HCT116 (cell line): ENCODE results near the gene MYO1E.

Experiments used
- CTCF ChIP-seq, 3 experiments: fragments of 200-600 bp in 1 of 3; sonication (generic) in 1 of 3; IDR thresholded peaks in 2 of 3; conservative IDR thresholded peaks in 1 of 3; 2 replicates each; pipeline ENCODE4 v1.5.1; 2012 to 2017; ENCODE audit warnings: low read depth in 2 of 3, low read length in 2 of 3, antibody characterized with exemption in 1 of 3, borderline replicate concordance in 1 of 3, control low read depth in 1 of 3, mild to moderate bottlenecking in 1 of 3, mixed read lengths in 1 of 3, mixed run types in 1 of 3, moderate library complexity in 1 of 3; ENCODE audit not compliant: insufficient read depth in 1 of 3
- EZH2 ChIP-seq: fragments of 200-600 bp; sonication (generic); IDR thresholded peaks from 2 replicates; pipeline ENCODE4 v1.6.1; 2017; ENCODE audit warnings: antibody characterized with exemption, mixed run types
- EZH2phosphoT487 ChIP-seq: fragments of 200-600 bp; IDR thresholded peaks from 2 replicates; pipeline ENCODE4 v1.6.1; 2018; ENCODE audit warnings: antibody characterized with exemption, borderline replicate concordance
- POLR2A ChIP-seq: IDR thresholded peaks from 2 replicates; pipeline ENCODE4 v1.7.0; 2011; ENCODE audit warnings: borderline replicate concordance; ENCODE audit not compliant: insufficient read depth, insufficient read length; ENCODE audit errors: extremely low read depth
- POLR2AphosphoS5 ChIP-seq: IDR thresholded peaks from 2 replicates; pipeline ENCODE4 v1.6.1; 2011; ENCODE audit warnings: mild to moderate bottlenecking, low read depth, low read length, moderate library complexity
- YY1 ChIP-seq: IDR thresholded peaks from 2 replicates; pipeline ENCODE4 v1.6.1; 2011; ENCODE audit warnings: low read length, low read depth, moderate library complexity, mild to moderate bottlenecking; ENCODE audit not compliant: insufficient replicate concordance; ENCODE audit errors: extremely low read depth
- ZBTB33 ChIP-seq: IDR thresholded peaks from 2 replicates; pipeline ENCODE4 v1.6.1; 2011; ENCODE audit warnings: mild to moderate bottlenecking, low read length, moderate library complexity; ENCODE audit not compliant: insufficient replicate concordance; ENCODE audit errors: extremely low read depth

GRCh38 chr15:59378855-59379254 is 6.2 kb upstream of the MYO1E start:
- TF ChIP-seq YY1 (no peak), CTCF (IDR thresholded peaks at IDR 0.05 in 2 of 3, conservative IDR thresholded peaks at IDR 0.05 in 1 of 3; ENCODE audit: borderline replicate concordance in 1 of 3, insufficient read depth in 1 of 3, low read depth in 2 of 3, low read length in 2 of 3) (no peak), POLR2AphosphoS5 (no peak), EZH2 (no peak), EZH2phosphoT487 (no peak), ZBTB33 (no peak), POLR2A (no peak)
